Measurements from ENCODE around the gene RBBP8NL.

DNA sequence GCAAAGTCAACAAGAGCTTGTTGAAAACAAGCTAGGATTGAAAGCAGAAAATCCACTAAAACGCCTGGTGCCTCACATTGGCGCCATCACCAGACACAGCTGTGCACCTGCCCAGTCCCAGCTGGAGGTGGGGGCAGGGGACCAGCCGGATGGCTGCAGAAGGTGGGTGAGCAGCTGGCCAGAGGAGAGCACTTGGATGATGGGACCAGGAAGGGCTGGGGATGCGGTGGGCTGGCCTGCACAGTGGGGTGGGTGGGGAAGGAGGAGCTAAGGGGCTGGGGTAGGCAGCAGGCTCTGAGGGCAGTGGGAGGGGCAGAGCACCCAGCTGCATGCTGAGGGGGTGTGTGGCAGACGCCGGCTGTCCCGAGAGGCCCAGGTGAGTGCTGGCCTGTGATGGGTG is 27.3 kb downstream of the RBBP8NL start:
- TF ChIP-seq, protein P1, sequence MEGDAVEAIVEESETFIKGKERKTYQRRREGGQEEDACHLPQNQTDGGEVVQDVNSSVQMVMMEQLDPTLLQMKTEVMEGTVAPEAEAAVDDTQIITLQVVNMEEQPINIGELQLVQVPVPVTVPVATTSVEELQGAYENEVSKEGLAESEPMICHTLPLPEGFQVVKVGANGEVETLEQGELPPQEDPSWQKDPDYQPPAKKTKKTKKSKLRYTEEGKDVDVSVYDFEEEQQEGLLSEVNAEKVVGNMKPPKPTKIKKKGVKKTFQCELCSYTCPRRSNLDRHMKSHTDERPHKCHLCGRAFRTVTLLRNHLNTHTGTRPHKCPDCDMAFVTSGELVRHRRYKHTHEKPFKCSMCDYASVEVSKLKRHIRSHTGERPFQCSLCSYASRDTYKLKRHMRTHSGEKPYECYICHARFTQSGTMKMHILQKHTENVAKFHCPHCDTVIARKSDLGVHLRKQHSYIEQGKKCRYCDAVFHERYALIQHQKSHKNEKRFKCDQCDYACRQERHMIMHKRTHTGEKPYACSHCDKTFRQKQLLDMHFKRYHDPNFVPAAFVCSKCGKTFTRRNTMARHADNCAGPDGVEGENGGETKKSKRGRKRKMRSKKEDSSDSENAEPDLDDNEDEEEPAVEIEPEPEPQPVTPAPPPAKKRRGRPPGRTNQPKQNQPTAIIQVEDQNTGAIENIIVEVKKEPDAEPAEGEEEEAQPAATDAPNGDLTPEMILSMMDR (conservative IDR thresholded peaks at IDR 0.05 in 1 of 2, IDR thresholded peaks at IDR 0.05 in 1 of 2; ENCODE audit: low read depth in 1 of 2, low read length in 2 of 2): no peak
- no peak for TF ChIP-seq EZH2 (IDR thresholded peaks at IDR 0.05; ENCODE audit: low read length, missing control alignments)

All from fibroblast of lung (primary cell).